8988T (cell line): Measurements from ENCODE around the gene LEF1.
"Not testable (repeated sequence)": the region's sequence is repeated elsewhere in the genome, so short reads cannot be mapped to it uniquely, and the experiment has no call there.

Experiments used
- DNase-seq: peaks from one replicate; pipeline ENCODE4 v3.0.0; 2011

Gene LEF1

GRCh38 chr4:108053251-108053711 is 115.5 kb downstream of the LEF1 start:
- DNase-seq, result no peak

GRCh38 chr4:108052558-108053120 is 116.1 kb downstream of the LEF1 start:
- DNase-seq, result no peak

- no peak for DNase-seq
Observed at GRCh38 chr4:108051343-108051742, 117.4 kb downstream of the LEF1 start.

- not testable (repeated sequence) for DNase-seq
Observed at GRCh38 chr4:108050166-108051111, 118.3 kb downstream of the LEF1 start.

GRCh38 chr4:108049406-108049805 is 119.3 kb downstream of the LEF1 start:
- no peak for DNase-seq

- DNase-seq, result no peak
Observed at GRCh38 chr4:108048997-108049396, 119.7 kb downstream of the LEF1 start.

GRCh38 chr4:108048157-108048556 is 120.6 kb downstream of the LEF1 start:
- no peak for DNase-seq

GRCh38 chr4:108047199-108047598 is 121.5 kb downstream of the LEF1 start:
- no peak for DNase-seq

GRCh38 chr4:108045687-108046024 is 123.1 kb downstream of the LEF1 start:
- DNase-seq, result no peak

GRCh38 chr4:108044951-108045686 is 123.6 kb downstream of the LEF1 start:
- DNase-seq, result no peak

- DNase-seq, result no peak
Observed at GRCh38 chr4:108043526-108043925, 125.2 kb downstream of the LEF1 start.

- DNase-seq, result no peak
Observed at GRCh38 chr4:108042927-108043326, 125.8 kb downstream of the LEF1 start.

- DNase-seq, result no peak
Observed at GRCh38 chr4:108037884-108038283, 130.8 kb downstream of the LEF1 start.

- DNase-seq, result no peak
Observed at GRCh38 chr4:108036213-108036612, 132.5 kb downstream of the LEF1 start.

GRCh38 chr4:108035691-108036090 is 133.0 kb downstream of the LEF1 start:
- no peak for DNase-seq

- no peak for DNase-seq
Observed at GRCh38 chr4:108034565-108034964, 134.2 kb downstream of the LEF1 start.

GRCh38 chr4:108033348-108033747 is 135.4 kb downstream of the LEF1 start:
- no peak for DNase-seq

GRCh38 chr4:108031427-108032083 is 137.2 kb downstream of the LEF1 start:
- DNase-seq, result no peak

GRCh38 chr4:108030332-108030731 is 138.4 kb downstream of the LEF1 start:
- DNase-seq, result no peak

- DNase-seq, result no peak
Observed at GRCh38 chr4:108029731-108030130, 139.0 kb downstream of the LEF1 start.

- no peak for DNase-seq
Observed at GRCh38 chr4:108029016-108029720, 139.6 kb downstream of the LEF1 start.

- DNase-seq, result no peak
Observed at GRCh38 chr4:108024878-108025165, 143.9 kb downstream of the LEF1 start.
